Memory B cell (primary cell): ENCODE measurements around the gene SLC22A15.

Experiments used
- ATAC-seq: fragments of 150-1000 bp; cut with Tn5 transposase; 2 replicates; pipeline ENCODE4 v1.10.0; 2021; ENCODE audit warnings: low read depth, mild to moderate bottlenecking, moderate library complexity
- DNase-seq, 2 donors: peaks; one replicate each; pipeline ENCODE4 v3.0.0; 2022; ENCODE audit warnings: low spot score in 2 of 2
- H3K27ac Mint-ChIP-seq: one replicate; pipeline ENCODE4 v1.8.0; 2022; ENCODE audit warnings: mild to moderate bottlenecking, moderate library complexity, mixed read lengths
- H3K27me3 Mint-ChIP-seq: one replicate; pipeline ENCODE4 v1.8.0; 2022; ENCODE audit warnings: mixed read lengths
- H3K36me3 Mint-ChIP-seq: one replicate; pipeline ENCODE4 v1.8.0; 2022; ENCODE audit warnings: mild to moderate bottlenecking, mixed read lengths
- H3K4me1 Mint-ChIP-seq: one replicate; pipeline ENCODE4 v1.8.0; 2022; ENCODE audit warnings: mixed read lengths
- H3K4me3 Mint-ChIP-seq: one replicate; pipeline ENCODE4 v1.8.0; 2022; ENCODE audit warnings: mild to moderate bottlenecking, moderate library complexity, mixed read lengths
- H3K9me3 Mint-ChIP-seq: one replicate; pipeline ENCODE4 v1.8.0; 2022; ENCODE audit warnings: mixed read lengths

Gene SLC22A15

DNA sequence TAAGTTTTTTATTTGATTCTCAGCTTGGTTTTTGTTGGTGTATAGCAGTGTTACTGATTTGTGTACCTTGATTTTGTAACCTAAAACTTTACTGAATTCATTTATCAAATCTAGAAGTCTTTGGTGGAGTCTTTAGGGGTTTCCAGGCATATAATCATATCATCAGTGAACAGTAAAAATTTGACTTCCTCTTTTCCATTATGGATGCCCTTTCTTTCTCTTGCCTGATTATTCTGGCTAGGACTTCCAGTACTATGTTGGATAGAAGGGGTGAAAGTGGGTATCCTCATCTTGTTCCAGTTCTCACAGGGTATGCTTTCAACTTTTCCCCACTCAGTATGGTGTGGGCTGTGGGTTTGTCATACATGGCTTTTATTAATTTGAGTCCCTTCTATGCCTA lies 111.3 kb downstream of the SLC22A15 start:
- DNase-seq (no peak), ATAC-seq (no peak)
- H3K27ac Mint-ChIP-seq, result no peak overlapping the region
- H3K36me3 Mint-ChIP-seq, result peaks cover 19% of the 10 kb centered on the region
- H3K27me3 Mint-ChIP-seq, result peaks cover 5% of the 10 kb centered on the region
- peaks cover 17% of the 10 kb centered on the region for H3K9me3 Mint-ChIP-seq
- no peaks in the 10 kb centered on the region for H3K4me1 Mint-ChIP-seq
- no peak overlapping the region for H3K4me3 Mint-ChIP-seq

DNA sequence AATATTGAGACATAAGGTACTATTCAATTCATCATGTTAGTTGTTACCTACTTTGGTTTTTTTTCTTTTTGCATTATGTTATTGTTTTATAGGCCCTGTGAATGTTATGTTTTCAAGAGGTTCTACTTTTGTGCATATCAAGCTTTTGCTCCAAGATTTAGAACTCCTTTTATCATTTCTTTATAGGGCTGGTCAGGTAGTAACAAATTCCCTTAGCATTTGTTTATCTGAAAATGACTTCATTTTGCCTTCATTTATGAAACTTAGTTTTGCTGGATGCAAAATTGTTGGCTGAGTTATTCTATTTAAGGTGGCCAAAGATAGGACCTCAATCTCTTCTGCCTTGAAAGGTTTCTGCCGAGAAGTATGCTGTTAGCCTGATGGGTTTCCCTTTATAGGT lies 113.6 kb downstream of the SLC22A15 start:
- no peaks in the 10 kb centered on the region for H3K4me1 Mint-ChIP-seq
- H3K27me3 Mint-ChIP-seq, result peaks cover 8% of the 10 kb centered on the region
- no peak overlapping the region for H3K4me3 Mint-ChIP-seq
- DNase-seq (no peak), ATAC-seq (no peak)
- H3K9me3 Mint-ChIP-seq, result peaks cover 18% of the 10 kb centered on the region
- H3K27ac Mint-ChIP-seq, result no peak overlapping the region
- peaks cover 22% of the 10 kb centered on the region for H3K36me3 Mint-ChIP-seq

DNA sequence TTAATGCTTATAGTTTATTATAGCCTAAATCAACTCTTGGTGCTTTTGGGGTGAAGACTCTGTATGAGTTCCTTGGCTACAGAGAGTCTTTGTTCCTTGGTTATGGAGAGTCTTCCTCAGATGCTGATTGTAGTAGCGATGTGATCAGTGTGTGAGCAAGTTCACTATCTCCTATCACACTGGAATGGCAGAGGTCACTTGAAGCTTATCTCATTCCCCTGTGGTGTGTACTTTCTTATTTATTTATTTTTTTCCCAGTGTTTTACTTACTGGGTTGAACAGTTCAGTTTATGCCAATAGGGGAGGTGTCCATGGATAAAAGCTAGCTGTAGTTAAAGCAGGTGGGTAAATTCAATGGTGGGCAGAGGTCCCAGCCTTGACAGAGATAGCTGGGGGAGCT lies 114.8 kb downstream of the SLC22A15 start:
- H3K36me3 Mint-ChIP-seq, result peaks cover 23% of the 10 kb centered on the region
- ATAC-seq (no peak), DNase-seq (no peak)
- H3K9me3 Mint-ChIP-seq, result peaks cover 20% of the 10 kb centered on the region
- H3K4me3 Mint-ChIP-seq, result no peak overlapping the region
- no peaks in the 10 kb centered on the region for H3K4me1 Mint-ChIP-seq
- peaks cover 7% of the 10 kb centered on the region for H3K27me3 Mint-ChIP-seq
- no peak overlapping the region for H3K27ac Mint-ChIP-seq

DNA sequence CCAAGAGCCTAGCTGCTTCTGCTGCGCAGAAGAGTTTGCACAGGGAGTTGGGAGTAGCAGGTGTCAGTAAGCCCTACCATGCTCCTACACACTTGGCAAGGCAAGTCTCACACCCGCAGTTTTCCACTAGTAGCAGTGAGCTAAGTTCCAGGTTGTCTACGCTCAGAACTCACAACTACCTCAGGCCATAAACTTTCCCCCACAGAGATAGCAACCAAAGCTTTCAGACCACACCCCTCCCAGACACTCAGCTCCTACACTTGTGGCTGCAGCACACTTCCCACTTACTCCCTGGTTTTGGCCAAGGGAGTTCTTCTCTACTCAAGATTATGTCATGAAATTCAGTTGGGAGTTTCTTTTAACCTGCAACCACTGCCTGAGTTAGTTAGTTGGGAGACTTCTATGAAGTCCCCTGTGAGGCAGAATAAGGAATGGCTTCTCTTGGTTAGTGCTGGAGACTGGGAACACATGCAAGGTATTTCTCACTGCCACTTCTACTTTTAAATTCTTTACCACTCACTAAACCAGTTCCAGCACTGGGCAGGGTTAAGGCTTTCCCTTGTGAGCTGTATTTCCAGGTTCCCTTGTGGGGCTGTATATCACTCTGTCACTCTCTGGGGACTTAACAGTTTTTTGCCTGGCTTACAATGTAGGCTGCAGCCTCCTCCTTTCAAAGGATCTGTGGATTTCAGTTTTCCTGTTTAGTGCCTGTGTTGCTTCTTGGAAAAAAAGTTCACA lies 116.6 kb downstream of the SLC22A15 start:
- no peak overlapping the region for H3K4me3 Mint-ChIP-seq
- H3K4me1 Mint-ChIP-seq, result no peaks in the 10 kb centered on the region
- no peak overlapping the region for H3K27ac Mint-ChIP-seq
- no peak for ATAC-seq
- peaks cover 21% of the 10 kb centered on the region for H3K9me3 Mint-ChIP-seq
- H3K27me3 Mint-ChIP-seq, result peaks cover 4% of the 10 kb centered on the region
- peaks cover 24% of the 10 kb centered on the region for H3K36me3 Mint-ChIP-seq
- DNase-seq, result no peak

DNA sequence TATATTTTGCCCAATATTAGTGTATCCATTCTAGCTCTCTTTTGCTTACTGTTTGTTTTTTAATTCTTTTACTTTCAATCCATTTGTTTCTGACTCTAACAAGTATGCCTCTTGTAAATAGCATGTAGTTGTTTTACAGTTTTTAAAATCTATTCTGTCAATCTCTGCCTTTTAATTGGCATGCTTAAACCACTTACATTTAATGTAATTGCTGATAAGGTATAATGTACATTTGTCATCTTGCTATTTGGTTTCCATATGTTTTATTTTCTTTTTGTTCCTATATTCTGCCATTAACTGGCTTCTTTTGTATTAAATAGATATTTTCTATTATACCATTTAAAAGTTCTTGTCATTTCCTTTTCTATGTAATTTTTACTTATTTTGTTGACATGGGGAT lies 118.7 kb downstream of the SLC22A15 start:
- H3K27me3 Mint-ChIP-seq, result peaks cover 5% of the 10 kb centered on the region
- peaks cover 15% of the 10 kb centered on the region for H3K36me3 Mint-ChIP-seq
- H3K4me1 Mint-ChIP-seq, result no peaks in the 10 kb centered on the region
- no peak overlapping the region for H3K4me3 Mint-ChIP-seq
- peaks cover 11% of the 10 kb centered on the region for H3K9me3 Mint-ChIP-seq
- no peak overlapping the region for H3K27ac Mint-ChIP-seq
- ATAC-seq (no peak), DNase-seq (no peak)

DNA sequence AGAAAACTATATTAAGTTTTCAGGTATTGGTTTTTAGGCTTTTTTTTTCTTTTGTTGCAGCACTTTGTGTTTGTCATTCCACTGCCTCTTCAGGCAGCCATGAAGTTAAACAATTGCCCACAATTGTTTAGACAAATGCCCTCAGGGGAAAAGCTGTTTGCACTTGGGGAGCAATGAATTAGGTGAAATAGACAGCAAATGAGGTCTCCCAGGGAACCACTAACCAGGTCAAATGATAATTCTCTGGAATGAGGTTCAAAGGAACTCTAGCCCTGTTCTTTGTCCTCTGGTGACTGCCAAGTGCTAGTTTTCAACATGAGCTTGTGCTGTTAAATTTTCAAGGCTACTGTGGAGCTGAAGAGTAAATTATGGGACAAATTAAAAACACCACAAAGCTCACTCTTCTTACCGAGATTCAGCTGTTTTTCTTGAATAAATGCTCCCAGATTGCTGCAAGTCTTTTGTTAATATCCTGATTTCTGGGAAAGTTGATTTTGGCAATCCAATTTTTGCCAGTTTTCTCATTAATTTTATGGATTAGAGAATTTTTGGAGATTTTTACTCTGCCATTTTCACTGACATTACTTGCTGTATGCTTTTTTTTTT lies 119.8 kb downstream of the SLC22A15 start:
- H3K4me1 Mint-ChIP-seq, result no peaks in the 10 kb centered on the region
- peaks cover 10% of the 10 kb centered on the region for H3K36me3 Mint-ChIP-seq
- peaks cover 6% of the 10 kb centered on the region for H3K9me3 Mint-ChIP-seq
- H3K4me3 Mint-ChIP-seq, result no peak overlapping the region
- peaks cover 5% of the 10 kb centered on the region for H3K27me3 Mint-ChIP-seq
- no peak overlapping the region for H3K27ac Mint-ChIP-seq
- ATAC-seq, result no peak
- DNase-seq, result no peak

DNA sequence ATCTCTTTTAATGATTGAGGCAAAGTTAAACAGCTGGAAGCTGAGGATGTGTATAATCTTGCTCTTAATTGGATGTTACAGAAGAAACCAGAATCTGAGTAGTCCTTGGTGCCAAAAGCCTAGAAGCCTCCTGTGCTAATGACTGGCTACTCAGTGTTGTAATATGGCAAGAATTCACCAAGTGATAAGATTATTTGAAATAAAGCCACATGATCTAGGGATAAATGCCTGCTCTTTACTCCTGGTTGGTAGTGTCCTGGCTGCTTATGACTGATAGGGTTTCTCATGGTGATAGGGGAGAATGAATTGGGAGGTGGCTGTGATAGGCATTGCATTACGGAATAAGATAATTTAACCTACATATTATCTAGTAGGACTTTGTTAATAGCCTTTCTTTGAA lies 121.3 kb downstream of the SLC22A15 start:
- Mint-ChIP-seq H3K27me3 (peaks cover 5% of the 10 kb centered on the region), H3K36me3 (peaks cover 10% of the 10 kb centered on the region), H3K9me3 (peaks cover 6% of the 10 kb centered on the region), H3K4me3 (no peak overlapping the region), H3K4me1 (no peaks in the 10 kb centered on the region), H3K27ac (no peak overlapping the region)
- no peak for ATAC-seq
- DNase-seq, result no peak

DNA sequence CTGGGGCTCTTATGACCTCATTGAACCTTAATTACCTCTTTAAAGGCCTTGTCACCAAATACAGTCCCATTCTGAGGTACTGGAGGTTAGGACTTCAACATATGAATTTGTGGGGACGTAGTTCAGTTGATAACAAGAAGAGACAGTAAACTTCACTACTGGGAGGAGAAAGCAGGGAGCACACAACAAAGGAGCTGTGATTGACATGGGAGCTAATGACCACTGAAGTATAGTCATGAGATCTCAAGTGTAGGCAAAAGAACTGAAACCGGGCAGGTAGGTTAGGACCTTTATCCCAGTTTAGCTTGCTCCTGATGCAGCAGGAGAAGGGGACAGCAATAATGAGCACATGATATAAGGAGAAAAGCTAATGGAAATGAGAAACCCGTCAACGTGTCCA lies 123.1 kb downstream of the SLC22A15 start:
- peaks cover 7% of the 10 kb centered on the region for H3K36me3 Mint-ChIP-seq
- no peak overlapping the region for H3K4me3 Mint-ChIP-seq
- H3K9me3 Mint-ChIP-seq, result peaks cover 5% of the 10 kb centered on the region
- ATAC-seq (no peak), DNase-seq (no peak)
- no peak overlapping the region for H3K27ac Mint-ChIP-seq
- H3K4me1 Mint-ChIP-seq, result no peaks in the 10 kb centered on the region
- peaks cover 4% of the 10 kb centered on the region for H3K27me3 Mint-ChIP-seq

DNA sequence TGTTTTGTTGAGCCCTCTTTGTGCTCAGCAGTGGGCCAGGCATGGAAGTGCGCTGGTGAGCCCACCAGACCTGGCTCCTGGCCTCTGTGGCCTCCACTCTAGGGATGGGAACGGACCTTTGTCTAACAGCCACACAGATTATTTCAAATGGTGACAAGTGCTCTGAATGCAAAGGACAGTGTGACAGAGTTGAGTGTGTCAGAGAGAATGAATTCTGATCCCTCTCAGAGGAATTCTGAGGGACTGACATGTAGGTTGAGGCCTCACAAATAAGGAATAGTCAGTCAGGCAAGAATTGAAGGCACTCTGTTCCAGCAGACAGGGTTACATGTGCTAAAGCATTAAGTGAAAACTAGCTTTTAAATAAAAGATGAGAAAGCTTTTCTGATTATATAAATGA lies 123.6 kb downstream of the SLC22A15 start:
- ATAC-seq (no peak), DNase-seq (no peak)
- H3K9me3 Mint-ChIP-seq, result peaks cover 4% of the 10 kb centered on the region
- H3K36me3 Mint-ChIP-seq, result peaks cover 6% of the 10 kb centered on the region
- H3K4me3 Mint-ChIP-seq, result no peak overlapping the region
- peaks cover 4% of the 10 kb centered on the region for H3K27me3 Mint-ChIP-seq
- H3K27ac Mint-ChIP-seq, result no peak overlapping the region
- no peaks in the 10 kb centered on the region for H3K4me1 Mint-ChIP-seq

DNA sequence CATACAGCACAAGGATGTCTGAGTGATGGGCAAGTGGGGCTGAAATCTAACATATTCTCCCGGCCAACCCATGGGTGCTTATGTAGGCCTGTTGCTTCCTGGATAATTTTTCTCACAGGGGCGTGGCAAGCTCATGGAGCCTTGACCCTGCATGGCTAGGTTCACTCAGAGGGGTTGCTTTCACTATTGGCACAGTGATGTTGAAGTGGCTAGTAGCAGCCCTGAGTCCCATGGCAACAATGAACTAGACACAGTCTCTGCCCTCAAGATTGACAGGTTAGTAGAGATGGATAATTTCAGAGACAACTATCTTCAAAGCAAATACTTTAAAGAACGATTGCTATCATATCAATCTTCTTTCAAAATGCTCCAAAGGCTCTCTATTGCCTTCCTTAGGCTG lies 128.4 kb downstream of the SLC22A15 start:
- Mint-ChIP-seq H3K27ac (no peak overlapping the region), H3K4me1 (no peaks in the 10 kb centered on the region), H3K36me3 (no peaks in the 10 kb centered on the region), H3K4me3 (no peak overlapping the region), H3K27me3 (peaks cover 4% of the 10 kb centered on the region), H3K9me3 (no peaks in the 10 kb centered on the region)
- ATAC-seq, result no peak
- DNase-seq, result no peak

DNA sequence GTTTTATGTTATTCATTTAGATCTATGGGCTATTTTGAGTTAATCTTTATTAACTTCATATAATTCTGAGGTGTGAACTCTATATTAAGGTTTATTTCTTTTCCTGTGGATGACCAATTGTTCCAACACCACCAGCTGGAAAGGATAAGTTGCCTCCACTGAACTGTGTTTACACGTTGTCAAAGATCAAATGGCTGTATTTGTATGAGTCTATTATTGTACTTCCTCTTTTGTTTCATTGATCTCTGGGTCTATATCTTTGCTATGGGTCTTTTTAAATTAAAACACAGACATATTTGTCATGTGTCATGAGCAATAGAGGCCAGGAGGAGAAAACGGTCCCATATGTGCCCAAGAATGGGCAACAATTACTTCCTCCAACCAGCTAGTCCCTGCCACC lies 129.7 kb downstream of the SLC22A15 start:
- Mint-ChIP-seq H3K27me3 (peaks cover 4% of the 10 kb centered on the region), H3K9me3 (no peaks in the 10 kb centered on the region), H3K27ac (no peak overlapping the region), H3K4me3 (no peak overlapping the region), H3K36me3 (no peaks in the 10 kb centered on the region), H3K4me1 (peaks cover 3% of the 10 kb centered on the region)
- DNase-seq, result no peak
- no peak for ATAC-seq

DNA sequence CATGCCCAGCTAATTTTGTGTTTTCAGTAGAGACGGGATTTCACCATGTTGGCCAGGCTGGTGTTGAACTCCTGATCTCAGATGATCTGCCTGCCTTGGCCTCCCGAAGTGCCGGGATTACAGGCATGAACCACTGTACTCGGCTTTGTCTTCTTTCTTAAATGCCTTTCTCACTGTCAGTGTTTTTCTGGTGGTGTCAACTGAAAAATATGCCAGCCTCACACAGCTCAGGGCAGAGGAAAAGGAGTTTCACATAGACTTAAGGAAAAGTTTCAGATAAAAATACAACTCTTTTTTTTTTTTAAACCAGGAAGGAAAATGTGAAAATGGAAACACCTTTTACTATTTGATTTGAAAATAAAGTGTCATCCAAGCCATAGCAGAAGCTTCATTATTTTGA lies 130.3 kb downstream of the SLC22A15 start:
- ATAC-seq, result no peak
- Mint-ChIP-seq H3K27me3 (peaks cover 6% of the 10 kb centered on the region), H3K4me3 (no peak overlapping the region), H3K4me1 (peaks cover 5% of the 10 kb centered on the region), H3K36me3 (no peaks in the 10 kb centered on the region), H3K27ac (no peak overlapping the region), H3K9me3 (no peaks in the 10 kb centered on the region)
- no peak for DNase-seq

DNA sequence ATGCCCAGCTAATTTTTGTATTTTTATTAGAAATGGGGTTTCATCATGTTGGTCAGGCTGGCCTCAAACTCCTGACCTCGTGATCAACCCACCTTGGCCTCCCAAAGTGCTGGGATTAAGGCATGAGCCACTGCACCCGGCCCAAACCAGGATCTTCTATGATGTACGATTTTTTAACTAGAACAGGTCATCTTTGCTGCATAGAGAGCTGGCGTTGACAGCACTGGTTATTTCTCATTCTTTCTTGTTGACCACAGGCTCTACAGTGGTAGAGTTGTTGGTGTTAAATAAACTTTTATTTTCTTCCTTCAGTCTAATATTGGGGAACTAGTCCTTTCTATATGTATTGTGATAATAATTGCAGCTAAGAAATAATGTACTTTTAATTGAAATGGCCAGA lies 131.1 kb downstream of the SLC22A15 start:
- no peaks in the 10 kb centered on the region for H3K9me3 Mint-ChIP-seq
- no peak for DNase-seq
- H3K27me3 Mint-ChIP-seq, result peaks cover 9% of the 10 kb centered on the region
- H3K36me3 Mint-ChIP-seq, result no peaks in the 10 kb centered on the region
- H3K4me1 Mint-ChIP-seq, result peaks cover 5% of the 10 kb centered on the region
- ATAC-seq, result no peak
- H3K4me3 Mint-ChIP-seq, result no peak overlapping the region
- no peak overlapping the region for H3K27ac Mint-ChIP-seq

DNA sequence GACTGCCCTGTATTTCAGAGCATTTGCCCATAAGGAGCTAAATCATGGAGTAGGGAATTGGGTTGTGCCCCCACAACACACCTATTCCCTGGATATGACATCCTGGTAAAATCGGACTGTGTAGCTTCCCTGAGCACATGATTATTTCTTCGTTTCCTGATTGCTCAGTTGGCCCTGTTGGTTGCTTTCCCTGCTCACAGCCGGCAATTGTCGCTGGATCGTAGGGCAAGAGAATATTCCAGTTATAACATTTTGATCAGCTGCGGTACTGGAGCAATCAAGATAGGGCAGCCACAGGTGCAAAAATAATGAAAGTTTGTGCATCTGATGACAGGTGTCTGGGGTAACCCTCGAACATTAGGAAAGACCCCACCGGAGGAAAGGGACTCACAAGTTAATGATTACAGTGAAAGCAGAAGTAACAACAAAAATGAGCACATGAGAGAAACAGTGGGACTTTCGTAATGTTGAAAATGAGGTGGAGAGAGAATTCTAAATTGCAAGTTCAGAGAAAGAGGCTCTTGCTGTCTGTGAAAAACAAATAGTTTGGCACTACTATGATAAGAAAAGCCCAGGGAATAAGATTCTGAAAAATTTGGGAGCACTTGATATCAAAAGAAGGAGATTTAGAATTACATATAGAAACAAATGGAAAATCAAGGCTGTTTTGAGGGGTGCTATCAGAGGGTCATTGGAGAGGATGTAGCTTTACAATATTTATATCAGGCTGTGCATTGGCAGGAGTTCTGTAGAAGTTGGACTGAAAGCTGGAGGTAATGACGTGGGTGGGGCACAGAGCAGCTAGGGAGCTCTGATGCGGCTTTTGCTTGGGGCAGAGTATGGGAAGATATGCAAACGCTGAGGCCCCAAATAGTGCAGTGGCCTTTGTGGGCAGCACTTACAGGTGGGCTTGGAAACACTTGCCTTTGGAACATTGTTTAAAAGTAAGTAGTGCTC lies 134.5 kb downstream of the SLC22A15 start, which contains the start of gene MAB21L3:
Gene MAB21L3, plus strand, starts transcription at position 833 of the 957 bp plus-strand sequence. CDS start 1,217 bp downstream, outside the sequence.
- DNase-seq (no peak), ATAC-seq (no peak)
- peaks cover 11% of the 10 kb centered on the region for H3K27me3 Mint-ChIP-seq
- no peaks in the 10 kb centered on the region for H3K36me3 Mint-ChIP-seq
- no peaks in the 10 kb centered on the region for H3K9me3 Mint-ChIP-seq
- H3K27ac Mint-ChIP-seq, result no peak within 1 kb of the TSS
- H3K4me1 Mint-ChIP-seq, result peaks cover 5% of the 10 kb centered on the region
- H3K4me3 Mint-ChIP-seq, result no peak within 1 kb of the TSS
